Lower lobe of right lung (tissue), 2 donors: ENCODE data around the gene PPP1R3D. TPM values are rescaled to one million over a fixed set of nuclear protein-coding genes. Genes with fewer than 3 reads are reported as not detected.

Source experiments
- ATAC-seq, 2 donors: fragments of 200-7000 bp; cut with Tn5 transposase; one replicate each; pipeline ENCODE4 v1.9.1; 2020 to 2022; ENCODE audit warnings: mild to moderate bottlenecking in 2 of 2, moderate library complexity in 2 of 2
- DNase-seq: peaks from one replicate; pipeline ENCODE4 v3.0.0-alpha.2; 2020
- H3K27ac ChIP-seq: fragments of 200-600 bp; one replicate; pipeline ENCODE4 v1.8.0; 2022
- H3K27me3 ChIP-seq: fragments of 200-600 bp; one replicate; pipeline ENCODE4 v1.8.0; 2022; ENCODE audit warnings: low read depth
- H3K36me3 ChIP-seq: fragments of 200-600 bp; one replicate; pipeline ENCODE4 v1.8.0; 2022; ENCODE audit warnings: mild to moderate bottlenecking
- H3K4me1 ChIP-seq: fragments of 200-600 bp; one replicate; pipeline ENCODE4 v1.8.0; 2022
- H3K4me3 ChIP-seq: fragments of 200-600 bp; one replicate; pipeline ENCODE4 v1.8.0; 2022; ENCODE audit warnings: mild to moderate bottlenecking
- H3K9me3 ChIP-seq: fragments of 200-600 bp; one replicate; pipeline ENCODE4 v1.8.0; 2022
- intact Hi-C: fragments of 100-400 bp; cut with DNase I; formaldehyde crosslinking; loops from one replicate; pipeline ENCODE4 v1.11.0; 2022
- total RNA-seq: library from RNA; stranded (reverse); fragmentation: NEBNext Ultra II Directional; extraction: Animal tissue kit (Norgen Biotek cat#: 25700); gene quantifications from one replicate; pipeline ENCODE4 v1.2.1, GENCODE V29; 2021
- TF ChIP-seq, protein P1 (sequence below): fragments of 200-600 bp; IDR thresholded peaks from one replicate; pipeline ENCODE4 v1.8.0; 2022; ENCODE audit warnings: antibody characterized with exemption, mild to moderate bottlenecking
- donor health status: DM: no; HTN: yes; CAD: no; lungs with severe emphysema.

Gene PPP1R3D
- total RNA-seq, 1 donor from 2014 or later: 12.1 TPM

DNA sequence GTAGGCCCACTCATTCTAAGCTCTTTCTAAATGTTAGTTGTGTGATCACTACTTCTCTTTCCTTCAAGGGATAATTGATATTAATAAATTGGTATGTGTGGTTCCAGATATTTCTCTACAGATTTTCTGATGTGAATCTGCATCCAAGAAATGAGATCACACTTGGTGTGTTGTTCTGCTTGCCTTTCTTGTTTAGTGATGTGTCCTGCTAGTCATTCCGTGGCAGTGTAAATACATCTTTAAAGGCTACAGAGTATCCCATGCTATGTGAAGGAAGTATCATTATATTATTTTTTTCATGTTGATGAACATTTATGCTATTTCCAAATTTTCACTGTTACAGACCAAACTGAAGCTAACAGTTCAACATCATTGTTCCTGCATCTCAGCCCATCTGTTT lies 31.3 kb upstream of the PPP1R3D start:
- TF ChIP-seq, protein P1, sequence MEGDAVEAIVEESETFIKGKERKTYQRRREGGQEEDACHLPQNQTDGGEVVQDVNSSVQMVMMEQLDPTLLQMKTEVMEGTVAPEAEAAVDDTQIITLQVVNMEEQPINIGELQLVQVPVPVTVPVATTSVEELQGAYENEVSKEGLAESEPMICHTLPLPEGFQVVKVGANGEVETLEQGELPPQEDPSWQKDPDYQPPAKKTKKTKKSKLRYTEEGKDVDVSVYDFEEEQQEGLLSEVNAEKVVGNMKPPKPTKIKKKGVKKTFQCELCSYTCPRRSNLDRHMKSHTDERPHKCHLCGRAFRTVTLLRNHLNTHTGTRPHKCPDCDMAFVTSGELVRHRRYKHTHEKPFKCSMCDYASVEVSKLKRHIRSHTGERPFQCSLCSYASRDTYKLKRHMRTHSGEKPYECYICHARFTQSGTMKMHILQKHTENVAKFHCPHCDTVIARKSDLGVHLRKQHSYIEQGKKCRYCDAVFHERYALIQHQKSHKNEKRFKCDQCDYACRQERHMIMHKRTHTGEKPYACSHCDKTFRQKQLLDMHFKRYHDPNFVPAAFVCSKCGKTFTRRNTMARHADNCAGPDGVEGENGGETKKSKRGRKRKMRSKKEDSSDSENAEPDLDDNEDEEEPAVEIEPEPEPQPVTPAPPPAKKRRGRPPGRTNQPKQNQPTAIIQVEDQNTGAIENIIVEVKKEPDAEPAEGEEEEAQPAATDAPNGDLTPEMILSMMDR: no peak
- Histone ChIP-seq H3K36me3 (no peaks in the 10 kb centered on the region), H3K27me3 (no peaks in the 10 kb centered on the region), H3K27ac (no peak overlapping the region), H3K4me1 (peaks cover 6% of the 10 kb centered on the region), H3K4me3 (no peak overlapping the region), H3K9me3 (no peaks in the 10 kb centered on the region)
- ATAC-seq: no peak
- intact Hi-C loops: no loop called here
- DNase-seq: no peak

DNA sequence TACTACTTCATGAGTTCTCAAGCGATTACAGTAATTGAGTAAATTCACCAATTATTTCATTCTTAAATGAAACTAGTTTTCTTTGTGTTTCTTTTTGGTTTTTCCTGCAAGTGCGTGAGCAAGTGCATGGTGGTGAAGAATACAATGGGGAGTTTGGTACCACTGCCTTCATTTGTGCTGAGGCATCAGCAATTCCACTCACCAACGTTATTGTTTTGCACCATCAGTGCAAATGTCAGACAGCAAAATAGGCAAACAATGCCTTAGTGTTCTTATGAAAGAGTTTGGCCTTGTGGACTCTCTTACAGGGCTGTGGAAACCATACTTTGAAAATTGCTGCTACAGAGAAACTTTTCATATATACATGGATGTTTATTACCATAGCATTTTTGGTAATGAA lies 26.3 kb upstream of the PPP1R3D start:
- Histone ChIP-seq H3K9me3 (no peaks in the 10 kb centered on the region), H3K4me1 (no peaks in the 10 kb centered on the region), H3K27ac (no peak overlapping the region), H3K4me3 (no peak overlapping the region), H3K27me3 (no peaks in the 10 kb centered on the region), H3K36me3 (no peaks in the 10 kb centered on the region)
- DNase-seq (no peak), ATAC-seq (no peak)
- TF ChIP-seq, protein P1: no peak
- intact Hi-C loops: no loop called here

DNA sequence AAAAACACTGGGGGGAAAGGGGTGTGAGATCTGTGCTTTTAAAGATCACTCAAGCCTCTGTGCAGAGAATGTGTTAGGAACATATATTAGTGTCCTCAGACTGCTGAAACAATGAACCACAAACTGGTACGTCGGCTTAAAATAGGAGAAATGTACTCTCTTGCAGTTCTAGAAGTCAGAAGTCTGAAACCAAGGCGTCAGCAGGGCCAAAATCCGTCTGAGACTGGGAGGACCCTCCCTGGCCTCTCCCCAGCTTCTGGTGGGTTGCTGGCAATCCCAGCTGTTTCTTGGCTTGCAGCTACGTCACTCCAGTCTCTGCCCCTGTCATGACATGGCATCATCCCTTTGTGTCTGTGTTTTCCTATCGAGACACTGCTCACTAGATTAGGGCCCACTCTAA lies 22.1 kb upstream of the PPP1R3D start:
- TF ChIP-seq, protein P1: no peak
- H3K27me3 ChIP-seq: no peaks in the 10 kb centered on the region
- no peaks in the 10 kb centered on the region for H3K36me3 ChIP-seq
- H3K9me3 ChIP-seq: no peaks in the 10 kb centered on the region
- no peak for DNase-seq
- intact Hi-C loops: no loop called here
- no peak overlapping the region for H3K4me3 ChIP-seq
- no peaks in the 10 kb centered on the region for H3K4me1 ChIP-seq
- H3K27ac ChIP-seq: no peak overlapping the region
- no peak for ATAC-seq

DNA sequence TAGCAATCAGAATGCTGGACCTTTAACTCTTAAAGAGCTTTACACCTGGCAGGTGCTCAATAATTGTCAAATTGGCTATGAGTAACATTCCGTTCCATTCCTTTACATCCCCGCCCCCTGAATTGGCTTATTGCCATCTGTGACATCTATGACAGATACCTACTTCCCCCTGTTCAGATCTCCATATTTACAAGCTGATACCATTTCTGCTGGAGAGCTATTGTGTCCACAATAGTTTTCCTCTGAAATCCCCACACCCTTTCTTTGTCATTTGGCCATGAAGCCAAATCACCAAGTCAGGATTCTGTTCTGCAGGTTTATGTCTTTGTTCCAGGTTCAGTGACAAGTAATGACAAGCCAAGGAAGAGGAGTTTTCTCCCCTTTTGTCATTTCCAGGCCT lies 21.3 kb upstream of the PPP1R3D start:
- intact Hi-C loops: no loop called here
- DNase-seq (no peak), ATAC-seq (no peak)
- Histone ChIP-seq H3K9me3 (no peaks in the 10 kb centered on the region), H3K4me1 (no peaks in the 10 kb centered on the region), H3K27ac (no peak overlapping the region), H3K4me3 (no peak overlapping the region), H3K27me3 (no peaks in the 10 kb centered on the region), H3K36me3 (no peaks in the 10 kb centered on the region)
- TF ChIP-seq, protein P1: no peak

GRCh38 chr20:59958626-59959025 lies 18.5 kb upstream of the PPP1R3D start:
- no peaks in the 10 kb centered on the region for H3K9me3 ChIP-seq
- no peak for ATAC-seq

More at GRCh38 chr20:59958626-59959025, 18.5 kb upstream of the PPP1R3D start:
- TF ChIP-seq, protein P1: no peak
- Histone ChIP-seq H3K4me3 (no peak overlapping the region), H3K27me3 (no peaks in the 10 kb centered on the region), H3K27ac (no peak overlapping the region), H3K4me1 (no peaks in the 10 kb centered on the region), H3K36me3 (no peaks in the 10 kb centered on the region)
- intact Hi-C loops: no loop called here
- no peak for DNase-seq
